SK-N-SH treated with all-trans-retinoic acid at 6 μM for 48 hours (cell line): ENCODE measurements around the gene SLC25A47.

Source experiments
- ATAC-seq: fragments of 200-7000 bp; cut with Tn5 transposase; 3 replicates; pipeline ENCODE4 v1.9.1; 2020; ENCODE audit warnings: mild to moderate bottlenecking, moderate library complexity
- ARNTL ChIP-seq: fragments of 450-650 bp; formaldehyde crosslinking; IDR thresholded peaks from 2 replicates; pipeline ENCODE4 v1.5.0; 2020; ENCODE audit warnings: low read depth, mild to moderate bottlenecking, moderate library complexity, borderline replicate concordance
- BACH2 ChIP-seq: fragments of 250-450 bp; sonication (Bioruptor Pico); IDR thresholded peaks from 2 replicates; pipeline ENCODE4 v1.9.0; 2021; ENCODE audit warnings: mild to moderate bottlenecking, borderline replicate concordance
- CREB5 ChIP-seq: fragments of 250-450 bp; sonication (Bioruptor Pico); IDR thresholded peaks from 2 replicates; pipeline ENCODE4 v1.5.1; 2020; ENCODE audit warnings: low read depth, mild to moderate bottlenecking, moderate library complexity
- CSDC2 ChIP-seq: fragments of 250-450 bp; sonication (Bioruptor Pico); IDR thresholded peaks from 2 replicates; pipeline ENCODE4 v1.5.0; 2020; ENCODE audit warnings: mild to moderate bottlenecking, moderate library complexity
- CSRNP3 ChIP-seq: fragments of 250-450 bp; sonication (Bioruptor Pico); IDR thresholded peaks from 2 replicates; pipeline ENCODE4 v1.5.1; 2021; ENCODE audit warnings: mild to moderate bottlenecking, moderate library complexity
- ESRRG ChIP-seq: fragments of 250-450 bp; sonication (Bioruptor Pico); IDR thresholded peaks from 2 replicates; pipeline ENCODE4 v1.6.1; 2021; ENCODE audit warnings: mild to moderate bottlenecking
- GLIS3 ChIP-seq: fragments of 250-450 bp; sonication (Bioruptor Pico); IDR thresholded peaks from 2 replicates; pipeline ENCODE4 v1.5.0; 2020; ENCODE audit warnings: mild to moderate bottlenecking, moderate library complexity
- ISL1 ChIP-seq: fragments of 250-450 bp; sonication (Bioruptor Pico); IDR thresholded peaks from 2 replicates; pipeline ENCODE4 v2.1.2; 2022; ENCODE audit warnings: mild to moderate bottlenecking, moderate library complexity
- OSR1 ChIP-seq: fragments of 250-450 bp; sonication (Bioruptor Pico); IDR thresholded peaks from 2 replicates; pipeline ENCODE4 v1.8.0; 2022; ENCODE audit warnings: moderate library complexity, mild to moderate bottlenecking, inconsistent platforms
- PATZ1 ChIP-seq: fragments of 250-450 bp; sonication (Bioruptor Pico); IDR thresholded peaks from 2 replicates; pipeline ENCODE4 v1.8.0; 2020; ENCODE audit warnings: mild to moderate bottlenecking, moderate library complexity, borderline replicate concordance
- PPARA ChIP-seq: fragments of 250-450 bp; sonication (Bioruptor Pico); IDR thresholded peaks from 2 replicates; pipeline ENCODE4 v1.5.0; 2020; ENCODE audit warnings: mild to moderate bottlenecking, borderline replicate concordance
- RARB ChIP-seq: fragments of 250-450 bp; sonication (Bioruptor Pico); IDR thresholded peaks from 2 replicates; pipeline ENCODE4 v1.8.0; 2021; ENCODE audit warnings: mild to moderate bottlenecking, moderate library complexity
- SNAI2 ChIP-seq: fragments of 250-450 bp; sonication (Bioruptor Pico); IDR thresholded peaks from 2 replicates; pipeline ENCODE4 v1.5.0; 2020; ENCODE audit warnings: mild to moderate bottlenecking, moderate library complexity
- TCF4 ChIP-seq: fragments of 250-450 bp; sonication (Bioruptor Pico); IDR thresholded peaks from 2 replicates; pipeline ENCODE4 v1.8.0; 2021; ENCODE audit warnings: mild to moderate bottlenecking, moderate library complexity, borderline replicate concordance
- TSHZ2 ChIP-seq: fragments of 250-450 bp; sonication (Bioruptor Pico); IDR thresholded peaks from 2 replicates; pipeline ENCODE4 v1.5.0; 2020; ENCODE audit warnings: mild to moderate bottlenecking, moderate library complexity
- ZC3H10 ChIP-seq: fragments of 250-450 bp; sonication (Bioruptor Pico); IDR thresholded peaks from 2 replicates; pipeline ENCODE4 v1.5.1; 2021; ENCODE audit warnings: mild to moderate bottlenecking, moderate library complexity
- ZFP3 ChIP-seq: fragments of 250-450 bp; sonication (Bioruptor Pico); IDR thresholded peaks from 2 replicates; pipeline ENCODE4 v1.5.0; 2020; ENCODE audit warnings: mild to moderate bottlenecking, moderate library complexity
- ZFP30 ChIP-seq: fragments of 450-650 bp; formaldehyde crosslinking; IDR thresholded peaks from 2 replicates; pipeline ENCODE4 v1.5.0; 2022; ENCODE audit warnings: mild to moderate bottlenecking, moderate library complexity
- ZNF565 ChIP-seq: fragments of 450-650 bp; formaldehyde crosslinking; conservative IDR thresholded peaks from 2 replicates; pipeline ENCODE4 v1.5.0; 2020; ENCODE audit warnings: low read depth, mild to moderate bottlenecking, moderate library complexity
- ZNF8 ChIP-seq: fragments of 450-650 bp; formaldehyde crosslinking; IDR thresholded peaks from 2 replicates; pipeline ENCODE4 v1.5.0; 2020; ENCODE audit warnings: mild to moderate bottlenecking, moderate library complexity
- TF ChIP-seq, protein P1 (sequence below): fragments of 250-450 bp; sonication (Bioruptor Pico); IDR thresholded peaks from 2 replicates; pipeline ENCODE4 v1.8.0; 2021; ENCODE audit warnings: low read depth, mild to moderate bottlenecking, moderate library complexity, borderline replicate concordance

Gene SLC25A47

GRCh38 chr14:100322138-100322957 is 791 bp upstream of the SLC25A47 start (continued):
- no peak for TF ChIP-seq CSRNP3
- TF ChIP-seq ISL1, result no peak
- TF ChIP-seq CSDC2 (CRISPR knock-in tag), result no peak
- TF ChIP-seq GLIS3, result no peak
- TF ChIP-seq BACH2 (CRISPR knock-in tag), result no peak
- TF ChIP-seq, protein P1, sequence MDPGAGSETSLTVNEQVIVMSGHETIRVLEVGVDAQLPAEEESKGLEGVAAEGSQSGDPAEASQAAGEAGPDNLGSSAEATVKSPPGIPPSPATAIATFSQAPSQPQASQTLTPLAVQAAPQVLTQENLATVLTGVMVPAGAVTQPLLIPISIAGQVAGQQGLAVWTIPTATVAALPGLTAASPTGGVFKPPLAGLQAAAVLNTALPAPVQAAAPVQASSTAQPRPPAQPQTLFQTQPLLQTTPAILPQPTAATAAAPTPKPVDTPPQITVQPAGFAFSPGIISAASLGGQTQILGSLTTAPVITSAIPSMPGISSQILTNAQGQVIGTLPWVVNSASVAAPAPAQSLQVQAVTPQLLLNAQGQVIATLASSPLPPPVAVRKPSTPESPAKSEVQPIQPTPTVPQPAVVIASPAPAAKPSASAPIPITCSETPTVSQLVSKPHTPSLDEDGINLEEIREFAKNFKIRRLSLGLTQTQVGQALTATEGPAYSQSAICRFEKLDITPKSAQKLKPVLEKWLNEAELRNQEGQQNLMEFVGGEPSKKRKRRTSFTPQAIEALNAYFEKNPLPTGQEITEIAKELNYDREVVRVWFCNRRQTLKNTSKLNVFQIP, result no peak
- TF ChIP-seq ZFP3 (CRISPR knock-in tag), result no peak
- TF ChIP-seq ARNTL (CRISPR knock-in tag), result no peak

GRCh38 chr14:100323942-100324307 is 786 bp downstream of the SLC25A47 start:
- ATAC-seq, result no peak
- TF ChIP-seq PATZ1, result no peak
- TF ChIP-seq GLIS3, result no peak
- no peak for TF ChIP-seq BACH2 (CRISPR knock-in tag)
- no peak for TF ChIP-seq ARNTL (CRISPR knock-in tag)
- no peak for TF ChIP-seq TSHZ2 (CRISPR knock-in tag)
- TF ChIP-seq ZC3H10, result no peak
- TF ChIP-seq CSDC2 (CRISPR knock-in tag), result no peak
- TF ChIP-seq OSR1 (CRISPR knock-in tag), result no peak
- TF ChIP-seq ZNF565 (CRISPR knock-in tag), result no peak
- no peak for TF ChIP-seq PPARA (CRISPR knock-in tag)
- TF ChIP-seq RARB (CRISPR knock-in tag), result no peak
- TF ChIP-seq ESRRG (CRISPR knock-in tag), result no peak

- no peak for ATAC-seq
- TF ChIP-seq ZFP30 (CRISPR knock-in tag) (no peak), ZNF8 (CRISPR knock-in tag) (no peak), PPARA (CRISPR knock-in tag) (no peak), SNAI2 (CRISPR knock-in tag) (no peak), ESRRG (CRISPR knock-in tag) (no peak), ISL1 (no peak), RARB (CRISPR knock-in tag) (no peak), ZNF565 (CRISPR knock-in tag) (no peak), TCF4 (no peak), CREB5 (CRISPR knock-in tag) (no peak), GLIS3 (no peak), ZFP3 (CRISPR knock-in tag) (no peak), CSRNP3 (no peak), TSHZ2 (CRISPR knock-in tag) (no peak)
- TF ChIP-seq, protein P1, result no peak
Observed at GRCh38 chr14:100325231-100325632, 2.1 kb downstream of the SLC25A47 start.
